HG03280 (cell line): ENCODE results near the gene MDM2.

Experiments
- ATAC-seq: cut with Tn5 transposase; IDR thresholded peaks from one replicate; pipeline ENCODE4 v1.9.1; 2021; ENCODE audit warnings: mild to moderate bottlenecking, moderate library complexity; ENCODE audit not compliant: unreplicated experiment

MDM2 gene

DNA sequence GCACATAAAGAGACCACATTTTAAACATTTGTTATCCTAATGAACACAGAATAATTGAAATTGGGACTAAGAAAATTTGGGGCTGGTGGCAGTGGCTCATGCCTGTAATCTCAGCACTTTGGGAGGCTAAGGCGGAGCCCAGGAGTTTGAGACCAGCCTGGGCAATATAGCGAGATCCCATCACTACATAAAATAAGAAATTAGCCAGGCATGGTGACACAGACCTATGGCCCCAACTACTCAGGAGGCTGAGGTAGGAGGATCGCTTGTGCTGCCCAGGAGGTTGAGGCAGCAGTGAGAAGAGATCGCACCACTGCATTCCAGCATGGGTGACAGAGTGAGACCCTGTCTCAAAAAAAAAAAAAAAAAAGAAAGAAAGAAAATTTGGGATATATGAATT lies 65.3 kb downstream of the MDM2 start:
- ATAC-seq: no peak

DNA sequence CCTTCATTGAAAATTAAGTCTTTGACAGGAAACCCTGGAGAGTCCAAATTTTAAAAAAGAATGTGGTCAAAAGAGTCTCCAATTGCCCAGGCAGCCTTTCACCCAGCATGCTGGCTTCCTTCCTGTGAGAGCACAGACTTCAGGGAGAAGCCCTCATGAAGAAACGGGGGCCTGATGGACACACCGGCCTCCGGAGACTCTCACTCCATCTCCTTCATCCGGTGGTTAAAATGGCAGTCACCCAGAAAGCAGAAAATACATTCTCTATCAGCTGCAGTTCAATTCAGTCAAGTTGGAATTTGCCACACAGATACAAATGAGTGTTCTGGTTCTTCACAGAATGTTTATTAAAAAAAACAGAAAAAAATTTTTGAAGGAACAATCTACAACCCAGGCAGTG lies 68.5 kb downstream of the MDM2 start:
- ATAC-seq: no peak

DNA sequence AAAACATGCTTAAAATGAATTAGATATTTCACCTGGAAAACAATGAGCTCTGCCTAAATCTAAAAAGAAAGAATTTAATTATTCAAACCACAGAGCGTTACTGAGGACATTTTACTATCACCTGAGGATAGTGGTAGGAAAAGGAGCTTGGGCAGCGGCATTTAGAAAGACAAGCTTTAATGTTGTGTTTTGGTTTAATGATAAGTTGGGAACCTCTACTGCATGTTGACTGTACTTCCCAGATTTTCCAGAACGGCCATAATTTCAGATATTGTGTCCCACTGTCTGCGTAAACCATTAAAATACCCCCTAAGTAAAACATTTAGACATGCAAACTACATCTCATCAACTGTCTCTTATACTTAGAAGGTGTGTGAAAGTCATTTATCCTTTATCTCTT lies 69.6 kb downstream of the MDM2 start:
- no peak for ATAC-seq

DNA sequence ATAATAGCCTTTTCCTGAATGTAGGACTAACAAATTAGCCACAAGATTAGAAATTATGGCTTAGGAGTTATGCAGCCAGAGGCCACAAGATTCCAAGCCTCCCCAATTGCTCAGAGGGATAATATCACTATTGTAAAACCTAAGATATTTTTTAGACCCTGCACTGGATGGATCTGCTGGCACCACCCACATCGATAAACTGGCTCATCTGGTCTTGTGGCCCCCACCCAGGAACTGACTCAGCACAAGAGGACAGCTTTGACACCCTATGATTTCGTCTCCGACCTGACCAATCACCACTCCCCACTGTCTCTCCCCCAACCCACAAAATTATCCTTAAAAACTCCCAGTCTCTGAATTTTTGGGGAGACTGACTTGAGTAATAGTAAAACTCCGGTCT lies 70.3 kb downstream of the MDM2 start:
- ATAC-seq: no peak

DNA sequence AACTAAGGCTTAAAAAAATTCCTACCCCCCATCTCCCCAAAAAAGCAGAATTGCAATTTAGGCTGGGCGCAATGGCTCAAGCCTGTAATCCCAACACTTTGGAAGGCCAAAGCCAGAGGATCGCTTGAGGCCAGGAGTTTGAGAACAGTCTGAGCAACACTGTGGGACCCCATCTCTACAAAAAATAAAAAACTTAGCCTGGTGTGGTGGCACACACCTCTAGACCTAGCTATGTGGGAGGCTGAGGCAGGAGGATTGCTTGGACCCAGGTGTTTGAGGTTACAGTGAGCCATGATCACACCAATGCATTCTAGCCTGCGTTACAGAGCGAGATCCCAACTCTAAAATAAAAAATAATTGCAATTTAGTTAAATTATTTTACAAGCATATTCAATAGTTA lies 70.9 kb downstream of the MDM2 start:
- no peak for ATAC-seq

DNA sequence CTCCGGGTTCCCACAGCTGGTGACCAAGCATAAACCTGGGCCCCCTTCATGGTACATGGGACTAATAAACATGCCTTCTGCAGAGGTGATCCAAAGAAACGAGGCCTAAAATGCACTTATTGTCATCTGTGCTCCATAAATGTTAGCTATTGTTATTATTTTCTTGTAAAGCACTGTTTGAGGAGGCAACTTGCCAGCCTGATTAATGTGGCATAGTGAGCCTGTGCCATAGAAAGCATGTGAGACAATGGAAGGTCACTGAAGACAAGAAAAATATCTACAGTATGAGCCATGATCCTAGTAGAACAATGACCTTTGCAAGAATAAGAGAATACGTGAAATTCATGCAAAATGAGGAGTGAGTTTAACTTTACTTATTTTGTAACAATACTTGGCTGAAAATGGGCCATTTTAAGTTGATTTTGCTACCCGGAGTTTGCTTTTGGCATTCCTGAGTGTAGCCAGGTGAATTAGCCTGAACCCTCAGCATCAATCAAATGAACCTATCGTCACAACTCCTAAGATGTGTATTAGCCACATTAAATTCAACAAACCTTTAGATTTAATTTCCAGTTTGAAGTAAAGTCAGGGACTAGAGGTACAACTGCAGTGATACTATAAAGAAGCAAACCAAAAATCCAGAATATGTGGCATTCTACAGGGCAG lies 72.8 kb downstream of the MDM2 start:
- ATAC-seq: no peak

DNA sequence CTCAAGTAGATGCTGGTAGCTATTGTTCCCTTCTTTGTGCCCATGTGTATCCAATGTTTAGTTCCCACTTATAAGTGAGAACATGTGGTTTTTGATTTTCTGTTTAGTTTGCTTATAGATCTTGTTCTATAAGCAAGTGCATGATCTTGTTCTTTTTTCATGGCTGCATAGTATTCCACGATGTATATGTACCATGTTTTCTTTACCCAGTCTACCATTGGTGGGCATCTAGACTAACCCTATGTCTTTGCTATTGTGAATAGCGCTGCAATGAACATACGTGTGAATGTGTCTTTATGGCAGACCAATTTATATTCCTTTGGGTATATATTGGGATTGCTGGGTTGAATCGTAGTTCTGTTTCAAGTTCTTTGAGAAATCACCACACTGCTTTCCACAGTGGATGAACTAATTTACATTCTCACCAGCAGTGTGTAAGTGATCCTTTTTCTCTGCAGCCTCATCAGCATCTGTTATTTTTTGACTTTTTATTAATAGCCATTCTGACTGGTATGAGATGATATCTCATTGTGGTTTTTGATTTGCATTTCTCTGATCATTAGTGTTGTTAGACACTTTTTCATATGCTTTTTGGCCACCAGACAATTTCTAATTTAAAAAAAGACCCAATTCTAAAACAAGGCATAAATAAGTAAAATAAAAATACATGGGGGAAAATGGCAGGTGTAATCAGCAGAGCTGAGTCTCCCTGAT lies 74.4 kb downstream of the MDM2 start:
- ATAC-seq: no peak

DNA sequence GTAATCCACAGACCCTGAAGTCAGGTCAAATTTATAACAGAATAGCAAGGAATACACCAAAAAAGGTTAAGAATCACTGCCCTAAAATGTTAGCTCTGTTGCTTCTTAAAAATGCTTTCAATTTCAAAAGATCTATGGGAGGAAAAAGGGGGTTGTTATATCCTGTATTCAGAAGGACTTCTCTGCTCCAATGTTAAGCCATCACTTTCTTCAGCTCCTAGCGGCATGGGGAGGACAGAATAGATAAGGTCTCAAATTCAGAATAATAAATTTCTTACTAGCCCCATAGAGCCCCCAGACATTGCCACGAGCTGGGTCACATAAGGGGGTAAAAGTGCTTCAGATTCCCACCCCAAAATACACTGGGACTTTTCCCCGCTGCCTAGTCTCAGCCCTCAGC lies 75.2 kb downstream of the MDM2 start:
- ATAC-seq: no peak

DNA sequence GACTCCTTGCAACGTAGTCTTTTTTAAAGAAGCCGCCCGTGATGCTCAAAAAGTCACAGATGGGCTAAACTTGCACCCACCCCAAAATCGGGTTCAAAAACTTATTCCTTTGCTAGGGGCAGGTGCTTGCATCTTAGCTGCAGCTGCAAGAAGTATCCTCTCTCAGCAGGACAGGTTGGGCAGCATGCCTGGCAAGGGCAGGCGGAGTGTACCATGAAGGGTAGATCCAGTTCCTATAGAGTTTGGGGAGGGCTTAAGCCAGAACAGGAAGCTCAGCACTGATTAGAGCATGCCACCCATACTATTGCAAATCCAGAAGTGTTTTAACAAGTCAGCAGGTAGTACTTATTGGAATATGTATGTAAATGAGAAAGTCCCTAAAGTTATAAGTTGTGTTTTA lies 76.3 kb downstream of the MDM2 start:
- no peak for ATAC-seq

DNA sequence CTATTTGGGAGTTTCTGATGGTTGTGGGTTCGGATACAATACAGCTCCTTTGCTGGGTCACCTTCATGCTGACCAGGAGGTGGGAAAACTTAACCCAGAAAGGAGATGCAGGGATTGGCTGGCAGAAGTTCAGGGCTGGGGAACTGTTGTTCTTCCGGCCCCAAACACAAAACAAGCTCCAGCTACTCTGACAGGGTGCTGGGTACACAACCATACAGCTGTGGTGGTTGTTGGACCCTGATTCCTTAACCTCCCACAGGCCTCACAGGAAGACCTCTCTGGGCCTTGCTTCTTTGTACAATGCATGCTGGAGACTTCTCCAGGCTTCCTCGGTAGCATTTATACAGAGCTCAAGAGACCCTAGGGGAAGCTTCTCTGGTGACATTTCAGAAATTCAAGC lies 77.4 kb downstream of the MDM2 start:
- ATAC-seq: no peak

DNA sequence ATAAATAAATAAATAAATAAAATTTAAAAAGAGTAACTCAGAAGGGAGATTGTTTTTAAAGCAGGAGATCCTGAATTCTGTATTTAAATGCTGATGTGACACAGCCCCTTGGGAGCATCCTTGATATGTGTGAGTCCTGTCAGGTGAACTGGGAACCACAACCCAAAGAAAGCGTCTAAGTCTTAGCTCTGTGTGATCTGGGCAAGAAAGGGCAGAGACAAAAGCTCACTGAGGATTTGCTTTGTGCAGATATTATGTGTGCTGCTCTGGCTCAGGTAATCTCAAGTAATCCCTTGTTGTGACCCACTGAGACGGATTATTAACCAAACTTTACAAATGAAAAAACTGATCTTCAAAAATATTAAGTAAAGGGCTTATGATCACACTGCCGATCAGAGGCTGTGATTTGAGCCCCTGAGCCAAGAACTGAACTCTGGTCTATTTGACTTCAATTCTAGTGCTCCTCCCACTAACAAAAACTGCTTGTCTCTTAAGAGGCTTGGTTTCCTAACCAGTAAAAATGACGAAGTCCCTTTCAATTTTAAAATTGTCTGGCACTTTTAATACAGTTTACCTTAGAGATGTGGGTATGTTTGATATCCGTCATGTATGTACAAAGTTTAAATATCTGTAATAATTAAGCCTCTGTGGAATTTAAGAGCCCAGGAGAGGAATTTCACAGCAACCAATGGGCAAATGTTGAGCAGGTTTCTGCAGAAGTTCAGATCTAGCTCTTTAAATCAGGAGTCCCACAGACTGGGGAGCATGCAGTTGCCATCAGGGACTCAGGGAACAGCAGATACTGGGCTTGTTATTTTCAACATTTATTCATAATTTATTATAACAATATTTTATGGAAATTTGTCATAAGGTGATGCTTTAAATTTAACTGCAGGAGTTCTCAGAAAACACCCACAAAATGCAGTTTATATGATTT lies 78.9 kb downstream of the MDM2 start:
- no peak for ATAC-seq

DNA sequence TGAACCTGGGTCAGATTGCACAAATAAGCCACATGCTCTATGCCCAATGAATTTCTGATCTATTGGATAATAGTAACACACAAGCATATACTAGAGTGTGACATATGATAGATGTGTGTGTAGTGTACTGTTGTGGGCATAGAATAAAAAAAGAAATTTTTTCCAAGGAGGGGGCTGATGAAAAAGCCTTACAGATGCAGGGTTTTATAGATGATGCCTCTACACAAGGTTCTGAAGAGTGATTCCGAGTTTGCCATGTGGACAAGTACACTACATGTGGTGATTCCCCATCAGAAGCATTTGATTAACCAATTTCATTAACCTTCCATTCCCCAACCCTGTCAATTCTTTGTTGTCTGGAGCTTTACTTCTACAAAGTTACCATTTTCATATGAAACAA lies 79.7 kb downstream of the MDM2 start:
- no peak for ATAC-seq

DNA sequence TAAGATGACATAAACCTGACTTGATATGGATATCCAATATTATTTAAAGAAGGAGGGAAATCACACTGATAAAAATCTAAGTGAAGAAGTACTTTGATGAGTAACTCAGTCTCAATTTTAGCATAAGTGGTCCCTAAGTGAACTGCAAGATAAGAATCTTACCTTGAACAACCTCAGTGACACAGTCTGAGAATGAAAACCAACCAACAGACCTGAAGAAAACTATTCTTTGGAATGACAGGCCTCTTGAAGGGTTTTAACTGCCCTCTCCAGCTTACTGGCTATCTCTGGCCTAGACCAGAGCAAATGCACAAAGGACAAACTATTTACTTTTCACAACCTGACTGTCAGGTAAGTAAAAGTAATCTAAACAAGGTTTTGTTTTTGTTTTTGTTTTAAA lies 80.3 kb downstream of the MDM2 start:
- no peak for ATAC-seq

DNA sequence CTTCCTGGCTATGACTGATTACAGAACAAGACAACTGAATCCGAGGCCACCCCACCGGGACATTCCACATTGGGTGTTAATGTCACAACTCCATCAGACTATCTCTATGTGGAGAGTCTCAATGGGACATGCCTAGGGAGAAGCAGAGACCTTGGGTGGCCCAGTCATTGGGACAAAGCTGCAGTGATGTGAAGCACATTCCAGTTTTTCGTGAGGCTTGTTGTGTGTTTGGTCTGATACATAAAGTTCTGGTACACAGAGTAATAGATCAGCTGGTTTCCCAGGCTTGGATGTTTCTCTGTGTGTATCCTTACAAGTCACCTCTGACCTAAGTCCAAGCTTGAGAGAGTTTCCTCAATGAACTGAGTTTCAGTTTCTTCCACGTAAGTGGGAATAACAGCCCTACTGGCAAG lies 82.7 kb downstream of the MDM2 start:
- no peak for ATAC-seq

DNA sequence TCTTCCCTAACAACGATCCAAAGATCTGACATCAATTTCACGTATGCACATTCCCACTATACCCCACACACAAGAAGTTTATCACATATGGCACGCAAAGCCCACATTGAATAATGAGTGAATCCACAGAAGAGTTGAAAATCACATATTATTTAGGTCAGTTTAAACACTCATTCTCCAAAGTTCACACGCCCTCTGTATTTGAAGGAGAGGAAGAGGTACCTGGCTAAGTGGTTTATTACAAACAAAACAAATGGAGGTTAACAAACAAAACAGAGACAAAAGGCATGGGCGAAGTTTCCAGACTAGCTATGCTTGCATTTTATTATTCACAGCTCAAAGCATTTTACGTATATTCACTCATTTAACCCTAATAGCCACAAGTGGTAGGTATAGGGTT lies 83.2 kb downstream of the MDM2 start:
- no peak for ATAC-seq

DNA sequence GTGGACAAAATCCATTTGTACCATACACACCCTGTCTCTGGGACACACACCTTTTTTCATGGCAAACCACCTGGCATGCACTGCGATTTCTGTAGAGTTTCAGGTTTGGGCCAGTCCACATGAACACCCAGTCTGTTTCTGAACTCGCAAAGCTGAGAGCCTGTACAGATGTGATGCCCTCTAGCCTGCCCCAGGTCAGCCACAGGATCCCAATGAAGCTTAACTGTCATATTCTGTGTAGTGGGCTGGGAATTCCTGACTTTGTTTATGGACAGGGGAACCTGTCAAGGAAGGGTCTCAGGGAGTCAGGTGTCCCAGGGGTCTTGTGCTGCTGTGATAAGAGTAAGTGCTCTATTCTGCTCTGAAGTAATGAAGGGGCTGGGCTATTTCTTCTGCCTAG lies 85.2 kb downstream of the MDM2 start:
- no peak for ATAC-seq

DNA sequence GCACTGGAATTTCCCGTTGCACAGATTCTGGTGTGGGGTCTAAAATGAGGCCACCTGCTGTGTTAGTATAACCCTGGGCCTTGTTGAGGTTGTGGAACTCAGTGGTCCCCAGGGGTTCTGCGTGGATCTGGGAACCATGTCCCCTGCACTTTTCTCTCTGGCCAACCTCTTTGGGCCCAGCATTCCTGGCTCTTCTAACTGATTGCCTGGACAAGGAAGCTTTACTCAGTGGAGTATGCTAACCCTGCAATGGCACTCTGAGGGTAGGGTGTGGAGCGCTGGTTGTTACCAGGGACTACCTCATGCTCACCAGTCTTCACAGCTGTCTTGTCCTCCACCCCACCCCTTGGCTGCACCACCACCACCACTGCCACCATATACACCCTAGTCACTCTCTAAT lies 85.8 kb downstream of the MDM2 start:
- ATAC-seq: no peak

DNA sequence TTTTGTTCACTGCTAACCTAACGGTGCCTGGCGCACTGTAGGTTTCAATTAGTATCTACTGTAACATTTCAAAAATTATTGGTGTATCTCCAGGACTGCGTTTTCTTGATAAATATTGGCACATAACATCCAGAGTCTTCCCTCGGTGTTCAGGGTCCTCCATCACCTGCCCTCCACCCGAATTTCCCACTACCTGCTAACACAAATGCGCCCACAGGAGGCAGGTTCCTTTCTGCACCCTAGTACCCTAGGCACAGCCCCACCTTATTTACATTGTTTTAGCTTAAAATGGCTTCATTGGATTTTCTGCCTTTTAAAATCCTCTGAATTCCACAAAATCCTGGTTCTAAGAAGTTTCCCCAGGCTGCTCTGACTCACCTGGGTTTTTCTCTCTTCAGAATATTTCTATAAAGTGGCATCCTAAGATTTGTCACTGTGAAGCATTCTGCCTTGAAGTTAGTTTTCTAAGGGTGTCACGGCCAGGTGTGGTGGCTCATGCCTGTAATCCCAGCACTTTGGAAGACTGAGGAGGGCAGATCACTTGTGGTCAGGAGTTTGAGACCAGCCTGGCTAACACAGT lies 86.4 kb downstream of the MDM2 start:
- no peak for ATAC-seq

DNA sequence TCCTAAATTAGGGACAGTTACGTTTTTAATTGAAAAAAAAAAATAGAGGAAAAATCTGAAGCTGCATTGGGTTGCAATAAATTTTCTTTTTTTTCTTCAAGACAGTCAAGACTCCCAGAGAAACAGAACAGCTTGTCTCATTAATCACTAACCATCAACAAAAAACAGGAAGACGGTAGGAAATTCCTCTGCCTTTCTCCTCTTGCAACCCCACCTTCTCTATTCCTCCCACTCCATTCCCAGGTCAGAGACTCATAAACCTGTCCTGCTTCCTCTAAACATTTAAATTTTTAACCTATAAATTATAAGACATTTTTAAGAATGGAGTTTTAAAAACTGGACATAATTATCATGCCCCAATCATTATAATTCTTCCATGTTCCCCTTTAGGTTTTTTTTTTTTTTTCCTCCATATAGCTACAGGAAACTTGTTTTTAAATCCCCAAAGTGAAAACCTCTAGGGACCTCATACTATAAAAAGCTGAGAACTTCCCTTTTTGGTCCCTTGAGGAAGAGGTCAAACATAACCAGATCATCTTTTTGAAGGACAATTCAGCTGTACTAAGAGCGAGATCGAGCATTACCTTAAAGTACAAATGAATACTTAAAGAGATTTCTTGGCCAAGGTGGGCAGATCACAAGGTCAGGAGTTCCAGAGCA lies 89.0 kb downstream of the MDM2 start:
- no peak for ATAC-seq

DNA sequence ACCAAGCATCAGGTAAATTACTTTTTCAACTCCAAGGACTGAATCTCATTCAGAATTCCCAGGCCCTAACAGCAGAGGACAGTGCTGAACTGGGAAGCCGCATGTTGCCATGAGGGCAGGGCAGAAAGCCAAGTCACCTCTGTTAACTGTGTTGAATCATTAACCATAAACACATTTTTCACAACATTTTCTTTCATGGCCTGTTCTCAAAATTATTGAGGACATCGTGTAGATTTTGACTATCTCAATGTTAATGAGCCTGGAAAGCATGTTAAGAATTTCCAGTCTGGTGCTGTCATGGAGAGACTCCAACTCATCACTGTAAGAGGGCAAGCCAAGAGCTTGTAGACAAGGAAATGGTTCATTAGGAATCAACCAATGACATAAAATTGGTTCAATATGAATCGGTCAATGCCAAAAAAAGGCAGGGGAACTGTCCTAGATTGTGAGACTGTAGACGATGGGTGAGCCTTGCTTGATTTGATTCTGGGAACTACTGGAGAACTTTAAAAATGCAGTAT lies 91.3 kb downstream of the MDM2 start:
- no peak for ATAC-seq

DNA sequence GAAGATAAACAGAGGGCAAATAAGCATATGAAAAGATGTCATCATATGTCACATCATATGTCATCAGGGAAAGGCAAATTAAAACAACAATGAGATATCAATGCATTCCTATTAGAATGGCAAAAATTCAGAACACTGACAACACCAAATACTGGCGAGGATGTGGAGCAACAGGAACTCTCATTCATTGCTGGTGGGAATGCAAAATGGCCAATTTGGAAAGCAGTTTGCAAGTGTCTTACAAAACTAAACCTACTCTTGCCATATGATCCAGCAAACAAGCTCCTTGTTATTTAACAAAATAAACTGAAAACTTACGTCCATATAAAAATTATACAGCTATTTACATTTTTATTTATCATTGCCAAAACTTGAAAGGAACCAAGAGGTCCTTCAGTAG lies 92.3 kb downstream of the MDM2 start:
- ATAC-seq: no peak
